Stimulated activated CD4-positive, alpha-beta T cell treated with anti-CD3 and anti-CD28 coated beads, Interleukin-4, amount 100 ng/mL, for 4 hours (primary cell): Measurements from ENCODE around the gene TUBA8.
A peak's percentile ranks its signal among the peaks of the same experiment; 100 is the strongest.
"Not testable (repeated sequence)": the region's sequence is repeated elsewhere in the genome, so short reads cannot be mapped to it uniquely, and the experiment has no call there.

Experiments used
- DNase-seq, 2 experiments: peaks; one replicate each; pipeline ENCODE4 v3.0.0-alpha.2; 2020

TUBA8 gene

GRCh38 chr22:18077639-18078328, 32.8 kb upstream of the TUBA8 start, which contains the start of gene PEX26:
Gene PEX26 (plus strand): TSS chr22:18077990. CDS start chr22:18078377, 387 bp downstream.
- peak; percentile 91 to 95 for DNase-seq

GRCh38 chr22:18078329-18079041, 32.1 kb upstream of the TUBA8 start:
- DNase-seq, result peak; percentile 27 to 28

- no peak for DNase-seq
Measured at GRCh38 chr22:18079706-18080233, 30.8 kb upstream of the TUBA8 start.

- no peak for DNase-seq
Measured at GRCh38 chr22:18081416-18081815, 29.2 kb upstream of the TUBA8 start.

DNA sequence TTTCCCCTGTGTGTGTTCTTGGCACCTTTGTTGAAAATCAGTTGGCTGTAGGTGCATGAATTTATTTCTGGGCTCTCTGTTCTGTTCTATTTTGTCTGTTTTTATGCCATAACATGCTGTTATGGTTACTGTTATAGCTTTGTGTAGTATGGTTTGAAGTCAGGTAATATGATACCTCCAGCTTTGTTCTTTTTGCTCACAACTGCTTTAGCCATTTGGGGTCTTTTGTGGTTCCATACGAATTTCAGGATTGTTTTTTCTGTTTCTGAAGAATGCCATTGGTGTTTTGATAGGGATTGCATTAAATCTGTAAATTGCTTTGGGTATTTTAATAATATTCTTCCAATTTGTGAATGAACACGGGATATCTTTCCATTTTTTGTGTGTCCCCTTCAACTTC, 28.1 kb upstream of the TUBA8 start:
- no peak for DNase-seq

DNA sequence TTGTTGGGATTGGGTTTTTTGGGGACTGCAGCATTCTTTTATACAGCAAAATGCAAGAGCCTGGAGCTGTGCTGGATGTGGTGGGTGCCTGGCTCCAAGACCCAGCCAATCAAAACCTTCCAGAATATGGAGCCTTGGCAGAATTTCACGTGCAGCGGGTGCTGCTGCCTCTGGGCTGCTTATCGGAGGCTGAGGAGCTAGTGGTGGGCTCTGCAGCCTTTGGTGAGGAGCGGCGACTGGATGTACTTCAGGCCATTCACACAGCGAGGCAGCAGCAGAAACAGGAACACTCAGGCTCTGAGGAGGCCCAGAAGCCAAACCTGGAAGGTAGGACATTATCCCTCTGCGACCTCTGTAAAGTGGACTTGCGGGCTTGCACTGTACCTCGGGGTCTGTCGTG, 27.2 kb upstream of the TUBA8 start:
- DNase-seq, result no peak

GRCh38 chr22:18085188-18085587, 25.4 kb upstream of the TUBA8 start:
- no peak for DNase-seq

- no peak for DNase-seq
Measured at GRCh38 chr22:18087350-18087855, 23.2 kb upstream of the TUBA8 start.

DNA sequence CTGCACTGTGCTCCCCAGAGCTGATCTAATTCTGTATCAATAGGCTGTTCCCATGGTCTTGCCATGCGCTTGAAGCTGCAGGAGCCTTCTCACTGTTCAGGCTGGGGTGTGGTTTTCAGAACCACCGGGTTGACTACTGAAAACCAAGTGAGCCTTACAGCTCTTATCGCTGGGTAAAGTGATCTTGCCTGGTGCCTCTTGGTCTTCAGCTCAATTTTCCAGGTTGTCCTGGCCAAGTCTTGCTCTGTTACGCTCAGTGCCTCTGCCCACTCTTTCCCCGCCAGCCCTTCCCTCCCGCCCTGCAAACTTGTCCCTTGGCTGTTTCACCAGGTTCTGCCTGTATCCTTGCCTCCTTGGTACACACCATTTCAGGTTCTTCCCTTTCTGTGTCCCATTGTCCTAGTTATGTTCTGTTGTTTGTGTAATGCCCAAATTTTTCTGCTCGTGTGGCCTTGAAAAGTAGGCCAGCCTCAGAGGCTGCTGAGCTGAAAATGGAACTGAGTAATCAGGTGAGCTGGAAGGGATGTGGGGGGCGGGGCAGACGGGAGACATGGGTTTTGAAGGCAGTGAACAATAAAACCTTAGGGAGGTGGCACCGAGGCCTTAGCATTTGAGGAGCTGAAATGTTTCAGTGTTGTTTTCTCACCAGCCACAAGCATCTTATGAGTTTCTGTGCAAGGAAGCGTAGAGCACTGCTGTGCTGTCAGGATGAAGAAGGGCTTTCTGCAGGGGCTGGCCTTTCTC, 21.6 kb upstream of the TUBA8 start:
- DNase-seq, result no peak

DNA sequence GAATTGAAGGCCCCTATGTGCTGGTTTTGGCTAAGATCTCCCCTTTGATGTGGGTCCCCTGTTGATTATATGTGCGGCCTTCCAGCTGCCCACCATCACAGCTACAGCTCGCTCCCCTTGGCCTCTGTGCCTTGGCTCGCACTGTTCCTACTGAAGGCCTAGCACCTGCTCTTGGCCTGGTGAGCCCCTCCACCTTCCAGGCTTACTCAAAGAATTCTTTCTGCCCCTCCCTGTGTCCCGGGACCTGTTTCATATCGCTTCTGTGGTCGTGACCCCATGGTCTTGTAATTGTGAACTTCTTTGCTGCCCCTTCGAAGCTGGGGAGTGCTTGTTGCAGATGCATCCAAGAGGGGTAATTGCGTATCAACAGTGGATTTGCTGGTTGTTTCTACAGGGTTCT, 20.3 kb upstream of the TUBA8 start:
- DNase-seq, result no peak

DNA sequence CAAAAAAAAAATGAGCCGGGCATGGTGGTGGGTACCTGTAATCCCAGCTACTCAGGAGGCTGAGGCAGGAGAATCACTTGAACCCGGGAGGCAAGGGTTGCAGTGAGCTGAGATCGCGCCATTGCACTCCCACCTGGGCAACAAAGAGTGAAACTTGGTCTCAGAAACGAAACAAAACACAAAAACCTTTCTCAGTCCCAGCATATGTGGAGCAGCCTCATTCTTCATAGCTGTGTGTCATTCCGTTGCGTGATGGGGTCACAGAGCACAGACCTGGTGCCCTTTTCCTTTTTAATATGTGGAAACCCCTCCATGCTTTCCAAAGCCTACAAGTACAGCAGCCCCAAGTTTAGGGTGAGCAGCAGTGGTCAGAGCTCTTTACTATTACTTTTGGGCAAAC, 19.1 kb upstream of the TUBA8 start:
- no peak for DNase-seq

DNA sequence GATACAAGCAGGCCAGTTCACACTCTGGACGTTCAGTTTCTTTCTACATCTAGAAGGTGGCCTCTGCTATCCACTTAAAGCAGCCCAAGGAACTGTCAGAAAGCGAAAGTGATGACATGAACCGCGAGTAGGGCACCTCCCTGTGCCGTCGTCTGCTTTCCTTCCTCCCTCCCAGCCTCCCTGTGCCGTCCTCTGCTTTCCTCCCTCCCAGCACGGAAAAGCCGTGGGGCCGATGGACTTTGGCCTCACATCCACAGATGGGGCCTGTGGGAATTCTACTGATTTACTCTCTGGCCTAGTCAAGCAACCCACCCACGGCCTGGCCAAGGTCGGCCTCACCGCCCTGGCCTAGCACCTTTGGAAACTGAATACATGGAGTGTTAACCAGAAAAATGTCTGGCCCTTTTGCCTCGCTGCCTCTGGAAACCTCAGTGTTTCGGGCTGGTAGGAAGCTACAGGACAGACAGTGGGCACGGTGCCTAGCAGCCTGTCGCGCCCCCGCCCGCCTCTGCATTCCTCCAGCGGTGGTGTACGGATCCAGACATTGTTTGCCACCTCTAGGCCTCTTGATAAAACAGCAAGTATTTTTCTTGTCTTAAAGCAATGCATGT, 18.6 kb upstream of the TUBA8 start:
- DNase-seq, result peak in 1 of 2 experiments; percentile 13

- no peak for DNase-seq
Measured at GRCh38 chr22:18093661-18094060, 16.9 kb upstream of the TUBA8 start.

- no peak for DNase-seq
Measured at GRCh38 chr22:18095101-18095805, 15.4 kb upstream of the TUBA8 start.

DNA sequence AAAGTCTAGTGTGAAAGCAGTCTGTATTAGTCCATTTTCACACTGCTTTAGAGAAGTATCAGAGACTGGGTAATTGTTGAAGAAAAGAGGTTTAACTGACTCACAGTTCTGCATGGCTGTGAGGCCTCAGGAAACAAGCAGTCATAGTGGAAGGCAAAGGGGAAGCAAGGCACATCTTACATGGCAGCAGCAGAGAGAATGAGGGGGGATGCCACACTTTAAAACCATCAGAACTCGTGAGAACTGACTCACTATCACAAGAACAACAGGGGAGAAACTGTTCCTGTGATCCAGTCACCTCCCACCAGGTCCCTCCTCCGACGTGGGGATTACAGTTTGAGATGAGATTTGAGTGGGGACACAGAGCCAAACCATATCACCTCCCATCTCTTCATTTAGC, 13.8 kb upstream of the TUBA8 start:
- DNase-seq, result no peak

- DNase-seq, result no peak
Measured at GRCh38 chr22:18100781-18101180, 9.8 kb upstream of the TUBA8 start.

DNA sequence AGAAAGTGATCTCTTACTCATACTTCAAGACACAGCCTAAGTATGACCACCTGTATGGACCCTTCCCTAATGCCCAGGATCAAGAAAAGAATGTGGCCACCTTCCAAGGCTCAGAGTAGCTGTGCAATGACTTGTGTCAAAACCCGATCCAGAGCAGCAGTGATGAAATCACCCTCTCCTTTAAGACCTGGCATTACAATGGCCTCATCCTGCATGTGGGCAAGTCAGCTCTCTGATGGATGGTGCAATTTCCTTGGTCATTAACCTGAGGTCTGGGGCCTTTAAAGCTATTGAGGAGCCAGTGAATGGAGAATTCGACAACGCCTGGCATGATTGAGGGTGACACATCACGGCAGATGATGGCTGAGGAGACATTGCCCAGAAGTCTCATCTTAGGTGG, 9.1 kb upstream of the TUBA8 start:
- DNase-seq, result no peak

- no peak for DNase-seq
Measured at GRCh38 chr22:18103527-18104269, 6.9 kb upstream of the TUBA8 start.

GRCh38 chr22:18104566-18104965, 6.0 kb upstream of the TUBA8 start:
- no peak for DNase-seq

DNA sequence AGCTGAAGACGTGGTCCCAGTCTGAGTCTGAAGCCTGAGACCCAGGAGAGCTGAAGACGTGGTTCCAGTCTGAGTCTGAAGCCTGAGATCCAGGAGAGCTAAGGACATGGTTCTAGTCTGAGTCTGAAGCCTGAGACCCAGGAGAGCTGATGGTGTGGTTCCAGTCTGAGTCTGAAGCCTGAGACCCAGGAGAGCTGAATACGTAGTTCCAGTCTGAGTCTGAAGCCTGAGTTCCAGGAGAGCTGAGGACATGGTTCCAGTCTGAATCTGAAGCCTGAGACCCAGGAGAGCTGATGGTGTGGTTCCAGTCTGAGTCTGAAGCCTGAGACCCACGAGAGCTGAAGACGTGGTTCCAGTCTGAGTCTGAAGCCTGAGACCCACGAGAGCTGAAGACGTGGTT, 4.6 kb upstream of the TUBA8 start:
- DNase-seq, result not testable (repeated sequence)

GRCh38 chr22:18106550-18107341, 3.9 kb upstream of the TUBA8 start:
- not testable (repeated sequence) for DNase-seq
